Activated CD4-positive, alpha-beta T cell treated with anti-CD3 and anti-CD28 coated beads, Interleukin-2, amount 50 U/mL, for 16 hours (primary cell): ENCODE results near the gene MTURN.

Experiments used
- DNase-seq: peaks from one replicate; pipeline ENCODE4 v3.0.0-alpha.2; 2020

Gene MTURN

DNA sequence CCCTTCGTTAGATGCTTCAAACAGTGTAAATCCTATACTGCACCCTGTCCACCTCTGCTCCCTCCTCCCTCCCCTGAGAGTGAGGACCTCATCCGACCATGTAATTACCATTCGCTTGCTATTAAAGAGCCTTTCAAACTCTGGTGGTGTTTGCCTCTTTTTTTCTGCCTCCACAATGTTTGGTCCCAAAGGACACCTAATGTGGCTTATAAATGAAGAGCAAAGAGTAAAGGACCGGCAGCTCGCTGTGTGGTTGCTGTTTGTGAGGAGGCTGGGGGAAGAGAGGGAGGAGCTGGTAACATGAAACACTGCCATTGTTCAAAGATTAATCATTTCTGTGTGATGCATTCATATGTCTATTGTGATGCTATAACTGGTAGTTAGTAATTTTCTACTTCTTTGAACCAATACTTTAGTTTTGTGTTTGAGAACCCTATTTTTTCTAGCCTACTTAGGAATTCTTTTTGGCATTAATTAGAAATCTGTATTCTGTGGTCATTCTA lies 27.9 kb downstream of the MTURN start:
- peak; percentile 29 for DNase-seq

DNA sequence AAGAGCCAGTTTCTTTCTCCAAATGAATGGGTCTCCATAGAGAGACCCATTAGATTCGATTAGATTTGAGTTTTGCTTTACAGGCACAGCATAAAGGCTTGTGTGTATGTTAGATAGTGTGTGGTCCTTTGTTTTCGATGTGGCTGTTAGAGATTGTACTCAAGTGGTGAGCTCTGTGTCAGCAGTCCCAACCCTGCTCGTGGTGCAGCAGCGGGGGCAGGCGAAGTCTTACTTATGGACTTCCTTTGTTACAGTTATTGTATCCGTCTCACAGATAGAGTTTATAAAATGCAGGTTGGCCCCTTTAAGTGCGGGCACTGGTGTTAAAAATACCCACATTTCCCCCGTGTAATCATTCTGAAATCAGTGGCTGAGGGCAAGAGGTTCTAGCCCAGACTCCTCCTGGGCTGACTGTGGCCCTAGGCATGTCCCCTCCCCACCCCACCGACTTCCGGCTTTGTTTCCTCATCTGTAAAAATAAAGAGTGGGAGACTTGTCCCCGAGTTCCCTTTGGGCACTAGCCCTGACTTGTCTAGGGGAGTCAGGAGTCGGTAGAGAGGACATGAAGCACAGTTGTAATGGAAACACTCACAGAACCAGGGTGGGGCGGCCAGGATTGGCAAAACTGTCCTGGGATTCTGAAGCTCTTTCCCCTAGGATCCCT lies 28.6 kb downstream of the MTURN start:
- DNase-seq, result peak; percentile 51

DNA sequence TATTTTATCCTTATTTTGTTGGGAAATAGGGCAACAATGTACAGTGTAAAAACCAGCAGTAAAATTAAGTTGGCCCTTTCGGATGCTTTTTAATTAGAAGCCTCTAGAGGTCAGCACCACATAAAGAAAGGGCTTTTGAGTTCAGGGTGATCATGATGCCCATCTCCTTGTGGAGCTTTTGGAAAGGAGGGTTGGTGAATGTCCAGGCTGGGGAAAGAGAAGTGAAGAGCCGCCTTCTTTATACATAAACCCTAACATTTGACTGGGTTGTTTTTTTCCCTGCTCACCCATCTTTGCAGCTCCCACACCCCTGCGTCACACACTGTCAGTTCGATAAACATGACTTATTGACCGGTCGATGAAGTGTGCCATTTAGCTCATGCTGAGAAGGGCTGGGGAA lies 29.8 kb downstream of the MTURN start:
- DNase-seq, result peak; percentile 39

DNA sequence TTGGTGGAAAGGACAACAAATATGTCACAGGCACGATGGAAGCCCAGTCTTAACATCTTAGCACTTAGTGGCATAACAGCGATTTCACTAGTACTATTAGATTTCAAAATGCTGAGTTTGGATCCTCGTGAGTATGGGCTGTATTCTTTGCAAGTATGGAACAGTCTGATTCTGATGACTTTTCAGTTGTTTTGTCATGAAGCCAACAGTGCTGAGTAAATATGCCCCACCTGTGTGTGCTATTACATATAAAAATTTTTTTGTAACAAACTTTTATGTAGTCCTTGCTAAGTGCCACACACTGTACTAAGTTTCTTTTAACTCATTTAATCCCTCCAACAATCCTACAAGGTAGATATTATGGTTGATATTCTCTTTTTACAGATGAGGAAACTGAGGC lies 30.8 kb downstream of the MTURN start:
- DNase-seq, result no peak

DNA sequence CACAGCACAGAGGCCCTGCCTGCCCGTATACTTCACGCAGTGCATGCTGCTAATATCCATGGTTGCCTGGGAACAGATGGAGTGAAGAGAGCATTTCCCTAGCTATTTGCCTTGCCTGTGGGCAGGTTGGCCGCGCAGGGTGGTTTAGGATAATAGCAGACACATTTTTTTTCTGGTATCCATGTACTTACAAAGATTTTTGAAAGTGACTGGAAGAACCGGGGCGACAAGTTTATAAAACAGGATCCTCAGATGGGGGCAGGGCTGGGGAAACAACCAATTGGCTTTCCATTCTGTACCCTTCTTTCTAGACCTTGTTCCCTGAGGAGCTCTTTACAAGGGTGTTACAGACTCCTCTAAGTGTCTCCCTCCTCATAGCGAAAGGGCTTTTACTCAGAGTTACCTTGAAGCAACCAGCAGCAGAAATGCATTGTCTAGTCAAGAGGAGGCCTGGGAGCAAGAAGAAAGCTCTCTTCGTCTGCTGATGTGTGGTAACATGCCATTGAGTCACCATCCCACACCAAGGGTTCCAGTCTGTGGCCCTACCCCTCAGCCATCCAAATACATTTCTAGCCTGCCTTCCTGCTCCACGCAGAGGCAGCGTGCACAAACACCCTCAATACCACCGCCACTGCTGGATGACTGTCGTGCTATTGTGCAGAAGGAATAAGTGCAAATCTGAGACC lies 31.5 kb downstream of the MTURN start:
- no peak for DNase-seq

GRCh38 chr7:30166841-30167235 lies 32.1 kb downstream of the MTURN start:
- no peak for DNase-seq

DNA sequence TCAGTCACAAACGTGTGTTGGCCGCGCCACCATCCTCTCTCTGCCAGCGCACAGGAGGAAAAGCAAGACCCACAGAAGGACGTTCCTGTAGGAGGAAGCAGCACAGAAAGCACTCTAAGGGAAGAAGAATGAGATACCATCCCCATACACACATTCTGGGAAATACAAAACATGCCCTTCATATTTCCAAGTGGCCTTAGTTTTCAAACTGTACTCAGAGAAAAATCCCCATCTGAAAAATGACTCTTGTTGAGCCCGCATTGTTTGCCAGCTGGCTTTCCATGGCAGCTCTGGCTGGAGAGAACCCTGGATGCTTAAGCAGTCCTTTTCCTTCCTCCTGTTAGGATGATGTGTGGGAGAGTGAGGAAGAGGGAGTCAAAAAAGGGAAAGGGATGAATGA lies 33.1 kb downstream of the MTURN start:
- DNase-seq, result no peak

- no peak for DNase-seq
Observed at GRCh38 chr7:30168835-30169573, 34.2 kb downstream of the MTURN start.

DNA sequence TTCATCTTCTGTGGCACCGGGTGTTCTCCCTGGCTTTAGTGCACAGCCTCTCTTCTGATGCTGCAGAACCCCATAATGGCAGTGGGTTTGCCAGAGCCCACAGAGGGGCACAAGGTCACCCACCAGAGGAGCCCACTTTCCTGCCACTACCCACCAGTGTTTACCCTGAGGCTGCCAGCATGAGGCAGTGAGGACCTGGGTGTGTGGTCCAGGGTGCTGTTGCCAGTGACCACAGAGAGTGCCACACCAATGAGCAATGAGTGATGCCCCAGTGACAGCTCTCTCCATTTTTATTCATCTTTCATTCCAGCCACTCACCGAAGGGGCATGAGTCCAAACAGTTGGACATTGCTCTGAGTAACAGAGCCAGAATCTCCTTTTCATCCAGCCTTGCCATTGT lies 34.8 kb downstream of the MTURN start:
- no peak for DNase-seq

- no peak for DNase-seq
Observed at GRCh38 chr7:30170476-30171205, 35.9 kb downstream of the MTURN start.

DNA sequence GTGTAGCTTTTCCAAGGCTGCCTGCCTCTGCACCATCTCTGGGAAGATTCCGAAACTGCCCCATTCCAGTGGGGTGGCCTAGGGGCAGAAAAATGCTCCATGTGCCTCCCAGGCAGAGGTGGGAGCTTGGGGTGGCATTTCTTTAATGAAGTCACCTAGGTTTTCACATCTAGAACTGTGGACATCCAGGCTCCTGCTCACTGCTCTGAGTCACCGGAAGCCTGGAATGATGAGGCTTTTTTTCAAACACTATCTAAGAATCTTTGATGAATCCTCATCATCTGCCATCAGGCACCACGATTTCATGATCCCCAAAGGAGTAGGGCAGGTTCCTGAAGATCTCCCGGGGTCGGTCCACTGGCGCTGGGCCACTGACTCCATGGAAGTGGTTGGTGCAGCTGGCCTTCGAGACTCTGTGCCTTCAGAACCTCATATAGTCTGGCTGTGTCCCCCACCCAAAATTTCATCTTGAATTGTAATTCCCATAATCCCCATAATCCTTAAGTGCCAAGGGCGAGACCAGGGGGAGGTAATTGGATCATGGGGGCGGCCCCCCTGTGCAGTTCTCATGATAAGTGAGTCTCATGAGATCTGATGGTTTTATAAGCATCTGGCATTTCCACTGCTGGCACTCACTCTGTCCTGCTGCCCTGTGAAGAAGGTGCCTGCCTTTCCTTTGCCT lies 37.1 kb downstream of the MTURN start:
- no peak for DNase-seq

- DNase-seq, result no peak
Observed at GRCh38 chr7:30172451-30172850, 37.7 kb downstream of the MTURN start.

- DNase-seq, result no peak
Observed at GRCh38 chr7:30173058-30173897, 38.5 kb downstream of the MTURN start.

- DNase-seq, result no peak
Observed at GRCh38 chr7:30175180-30175579, 40.4 kb downstream of the MTURN start.

DNA sequence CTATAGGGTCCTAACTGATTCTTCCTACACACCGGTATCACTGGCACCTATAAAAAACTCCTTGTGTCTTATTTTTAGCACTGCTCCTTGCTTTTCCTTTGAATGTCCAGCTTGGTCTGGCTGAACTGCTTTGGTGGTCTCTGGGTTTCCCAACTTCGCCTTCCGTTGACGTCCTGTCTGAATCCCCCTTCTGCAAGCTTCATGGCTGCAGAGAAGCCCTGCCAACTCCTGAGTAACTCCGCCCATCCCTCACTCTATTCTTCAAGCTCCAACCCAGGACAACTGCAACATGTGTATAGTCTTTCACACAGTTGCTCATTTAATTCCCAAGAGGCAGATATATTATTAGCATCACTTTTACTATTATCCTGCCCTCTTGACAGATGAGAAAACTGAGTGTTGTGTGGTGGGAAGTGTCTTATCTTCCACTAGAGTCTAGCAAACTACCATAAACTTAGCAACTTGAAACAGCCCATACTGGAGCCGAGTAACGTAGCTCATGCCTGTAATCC lies 40.9 kb downstream of the MTURN start:
- no peak for DNase-seq

DNA sequence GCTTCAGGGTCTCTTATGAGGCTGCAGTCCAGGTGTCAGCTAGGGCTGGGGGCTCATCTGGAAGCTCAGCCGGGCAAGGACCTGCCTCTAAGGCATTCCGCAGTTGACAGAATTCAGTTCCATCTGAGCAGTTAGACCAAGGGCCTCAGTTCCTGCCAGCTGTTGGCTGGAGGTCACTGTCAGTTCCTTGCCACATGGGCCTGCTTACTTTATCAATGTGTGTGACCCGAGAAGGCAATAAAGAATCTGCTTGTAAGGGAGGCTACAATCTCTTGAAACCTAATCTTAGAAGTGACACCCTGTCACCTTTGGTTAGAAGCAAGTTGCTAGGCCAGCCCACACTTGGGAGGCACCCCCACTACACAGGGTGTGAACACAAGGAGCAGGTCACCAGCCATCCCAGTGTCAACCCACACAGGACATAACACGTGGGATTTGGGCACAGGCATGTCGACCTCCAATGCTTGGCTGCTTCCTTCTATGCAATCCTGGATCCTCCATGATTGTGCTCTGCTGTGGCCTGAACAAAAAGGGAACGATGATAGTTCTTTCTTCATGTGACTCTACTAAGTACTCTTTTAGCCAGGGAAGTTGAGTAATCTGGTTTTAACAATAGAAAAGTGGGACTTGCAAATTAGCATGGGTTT lies 41.8 kb downstream of the MTURN start:
- no peak for DNase-seq

DNA sequence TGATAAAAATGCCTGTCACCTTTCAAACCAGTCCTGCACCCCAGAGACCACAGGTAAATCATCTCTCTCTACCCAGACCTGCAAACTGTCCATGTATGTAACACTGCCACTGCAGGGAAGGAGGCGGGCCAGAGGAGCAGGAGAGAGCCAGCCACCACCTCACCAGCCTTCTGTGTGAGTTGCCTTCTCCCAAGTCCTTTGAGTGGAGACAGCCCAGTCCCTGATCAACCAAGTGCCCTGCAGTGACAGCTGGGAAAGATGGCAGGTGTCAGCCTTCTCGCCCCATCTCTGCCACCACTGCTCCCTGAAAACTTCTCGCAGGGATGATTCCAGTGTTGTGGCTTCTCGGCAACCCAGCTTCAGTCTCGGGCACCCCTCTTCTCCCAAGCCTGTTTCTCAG lies 42.4 kb downstream of the MTURN start:
- DNase-seq, result no peak

DNA sequence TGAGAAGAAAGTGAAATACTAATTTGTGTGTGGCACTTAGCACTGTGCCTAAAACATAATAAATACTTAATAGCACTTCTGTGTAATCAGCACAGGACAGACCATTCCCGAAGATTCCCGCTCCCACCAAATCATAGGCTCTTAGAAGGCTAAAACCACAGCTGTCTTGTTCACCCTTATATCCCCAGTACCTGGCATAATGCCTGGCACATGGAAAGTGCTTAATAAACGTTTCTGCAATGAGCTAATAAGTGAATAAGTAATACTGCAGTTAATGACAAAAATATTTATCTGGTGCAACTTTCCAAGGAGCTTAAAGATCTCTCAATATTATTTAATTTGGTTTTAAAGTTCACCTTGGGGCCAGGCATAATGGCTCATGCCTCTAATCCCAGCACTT lies 43.2 kb downstream of the MTURN start:
- DNase-seq, result no peak

DNA sequence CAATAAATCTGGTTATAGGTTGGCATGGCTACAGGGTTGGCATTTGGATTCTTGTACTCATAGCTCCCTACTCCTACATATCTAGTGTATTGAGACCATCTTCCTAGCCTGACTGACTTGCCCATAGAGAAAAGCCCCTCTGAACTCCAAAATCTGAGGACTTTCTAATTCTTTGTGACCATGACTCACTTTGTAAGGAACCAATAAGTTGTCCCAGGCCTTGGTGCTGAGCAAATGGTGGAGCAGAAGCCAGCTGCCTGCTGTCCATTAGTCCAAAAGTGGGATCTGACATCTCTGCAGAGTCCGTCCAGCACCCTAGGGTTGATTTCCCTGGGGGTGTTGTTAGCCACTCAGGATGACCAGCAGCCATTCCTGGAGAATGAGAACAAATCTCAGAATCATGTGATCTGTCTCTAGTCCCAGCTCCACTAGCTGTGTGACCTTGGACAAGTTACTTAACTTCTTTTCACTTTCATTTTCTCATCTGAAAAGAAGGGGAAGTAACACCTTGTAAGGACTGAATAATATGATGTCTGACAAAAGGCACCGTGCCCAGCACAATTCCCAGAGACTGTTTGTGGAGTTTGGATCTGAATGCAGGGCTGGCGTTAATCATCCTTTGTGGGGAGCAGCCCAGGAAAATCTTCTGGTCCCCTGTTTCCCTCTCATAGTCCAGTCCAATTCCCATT lies 44.1 kb downstream of the MTURN start:
- no peak for DNase-seq

DNA sequence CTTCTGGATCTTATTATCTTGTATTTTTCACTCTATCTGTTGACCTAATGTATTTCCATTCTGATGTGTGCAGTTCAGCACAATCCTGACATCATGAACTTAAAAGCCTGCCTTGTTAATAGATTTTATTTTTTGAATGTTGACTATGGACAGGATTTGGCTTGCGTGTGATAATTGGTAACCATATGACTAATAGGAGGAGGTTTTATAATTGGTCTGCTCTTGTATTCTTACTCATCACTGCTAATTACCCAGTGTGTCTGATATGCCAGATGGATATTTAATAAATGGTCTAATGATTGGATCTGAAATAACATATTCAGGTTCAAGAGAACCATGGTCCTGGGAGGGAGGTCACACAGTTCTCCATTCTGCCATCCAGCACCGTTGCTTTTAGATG lies 45.9 kb downstream of the MTURN start:
- DNase-seq, result no peak
